ENCODE measurements around the gene JADE1.

Gene JADE1

DNA sequence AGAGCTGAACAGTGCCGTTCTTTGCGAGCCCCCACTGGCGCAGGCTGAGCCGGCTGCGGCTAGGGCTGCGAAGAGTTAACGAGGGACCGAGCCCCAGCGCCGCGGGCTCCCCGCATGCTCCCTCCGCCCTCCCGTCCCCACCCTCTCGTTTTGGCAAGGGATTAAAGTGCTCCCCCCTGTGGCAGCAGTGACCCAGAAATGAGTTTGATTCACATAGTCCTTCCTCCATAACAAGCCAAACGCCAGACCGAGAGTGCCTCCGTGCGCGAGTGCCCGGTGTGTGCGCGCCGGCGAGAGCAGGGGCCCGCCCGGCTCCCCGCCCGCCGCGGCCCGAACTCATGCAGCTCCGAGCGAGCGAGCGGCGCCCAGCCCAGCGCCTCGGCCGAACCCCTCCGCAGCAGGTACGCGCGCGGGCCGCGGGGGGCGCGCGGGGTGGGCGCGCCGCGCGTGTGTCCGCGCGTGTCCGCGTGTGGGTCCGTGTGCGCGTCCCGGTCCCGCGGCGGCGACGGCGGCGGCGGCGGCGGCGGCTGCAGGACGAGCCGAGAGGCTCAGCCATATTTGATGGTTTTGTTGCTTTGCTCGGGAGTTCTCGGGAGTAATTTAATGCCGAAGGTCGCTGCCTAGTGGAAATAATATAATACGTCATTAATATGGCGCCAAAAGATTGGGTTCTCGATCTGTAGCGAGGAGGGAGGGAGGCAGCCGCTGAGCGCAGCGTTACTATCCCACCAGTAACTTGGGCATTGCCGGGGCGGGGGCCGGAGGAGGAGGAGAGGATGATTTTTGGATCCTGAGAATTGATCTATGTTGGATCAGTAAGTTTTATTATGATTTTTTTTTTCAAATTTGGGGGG is at the start of gene JADE1:
Gene JADE1 (plus strand): TSS at position 224 of the 854 bp plus-strand sequence. CDS start 22,059 bp downstream, outside the sequence.
- DNase-seq (ENCODE audit: low read depth in 2 of 3, low spot score in 2 of 3): peak; percentile 61 to 79 (median 76)

GRCh38 chr4:128766781-128767180 is 42.7 kb upstream of the JADE1 start:
- DNase-seq (ENCODE audit: low read depth in 2 of 3, low spot score in 2 of 3): no peak

DNA sequence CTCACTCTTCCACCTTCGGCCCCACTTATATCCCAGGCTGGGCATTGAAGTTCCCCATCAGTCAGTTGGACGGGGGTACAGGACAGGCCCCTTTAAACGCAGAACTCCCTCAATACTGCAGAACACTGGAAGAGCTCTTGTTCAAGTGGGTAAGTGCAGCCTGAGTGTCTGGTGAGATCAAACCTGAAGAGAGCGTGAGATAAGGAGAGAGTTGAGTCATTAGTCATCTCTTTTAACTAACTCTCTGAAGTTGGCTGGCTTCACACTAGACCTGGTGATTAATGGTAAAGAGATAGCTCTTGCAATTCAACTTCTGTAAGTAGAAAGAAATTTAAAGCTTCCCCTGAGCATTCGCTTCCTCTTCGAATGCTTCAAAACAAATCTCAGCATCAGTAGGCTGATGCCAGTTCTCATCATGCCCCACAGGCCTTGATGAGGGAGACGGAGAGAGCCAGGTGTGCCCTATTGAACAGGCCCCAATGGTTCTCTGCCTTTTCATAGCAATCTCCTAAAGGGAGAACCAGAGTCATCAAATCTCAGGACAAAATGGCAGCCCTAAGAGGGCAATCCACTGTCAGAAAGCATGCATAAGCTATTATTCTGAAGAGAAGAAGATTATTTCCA is 41.0 kb upstream of the JADE1 start:
- DNase-seq (ENCODE audit: low read depth in 2 of 3, low spot score in 2 of 3): no peak

DNA sequence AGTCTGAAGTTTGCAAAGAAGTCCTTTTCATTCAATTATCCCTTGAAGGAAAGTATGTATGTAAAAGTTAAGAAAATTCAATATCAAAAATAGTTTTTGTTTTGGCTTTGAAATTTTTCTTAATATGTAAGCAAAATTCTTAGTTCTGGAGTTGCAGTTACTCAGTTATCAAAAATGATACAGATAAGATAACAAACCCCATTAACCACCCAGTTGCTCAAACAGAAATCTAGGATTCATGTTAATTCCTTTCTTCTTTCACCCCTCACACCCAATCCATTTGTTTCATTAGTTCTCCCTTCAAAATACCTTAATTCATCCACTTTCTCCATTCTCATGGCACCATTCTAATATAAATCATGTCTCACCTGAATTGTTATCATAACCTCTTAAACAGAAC is 40.5 kb upstream of the JADE1 start:
- DNase-seq (ENCODE audit: low read depth in 2 of 3, low spot score in 2 of 3): no peak

DNA sequence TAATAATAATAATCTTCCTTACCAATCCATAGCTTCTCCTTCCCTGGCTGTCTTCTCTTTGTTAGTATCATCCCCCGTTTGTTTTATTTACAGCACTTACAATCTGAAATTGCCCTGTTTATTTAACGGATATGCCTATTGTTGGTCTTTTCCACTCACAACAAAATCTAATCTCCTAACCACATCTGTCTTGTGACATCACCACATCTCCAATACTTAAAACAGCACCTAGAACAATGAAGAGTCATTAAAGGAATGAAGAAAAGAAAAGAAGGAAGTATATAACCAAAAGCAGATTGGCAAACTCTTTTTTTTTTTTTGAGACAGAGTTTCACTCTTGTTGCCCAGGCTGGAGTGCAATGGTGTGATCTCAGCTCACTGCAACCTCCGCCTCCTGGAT is 38.7 kb upstream of the JADE1 start:
- DNase-seq (ENCODE audit: low read depth in 2 of 3, low spot score in 2 of 3): no peak

DNA sequence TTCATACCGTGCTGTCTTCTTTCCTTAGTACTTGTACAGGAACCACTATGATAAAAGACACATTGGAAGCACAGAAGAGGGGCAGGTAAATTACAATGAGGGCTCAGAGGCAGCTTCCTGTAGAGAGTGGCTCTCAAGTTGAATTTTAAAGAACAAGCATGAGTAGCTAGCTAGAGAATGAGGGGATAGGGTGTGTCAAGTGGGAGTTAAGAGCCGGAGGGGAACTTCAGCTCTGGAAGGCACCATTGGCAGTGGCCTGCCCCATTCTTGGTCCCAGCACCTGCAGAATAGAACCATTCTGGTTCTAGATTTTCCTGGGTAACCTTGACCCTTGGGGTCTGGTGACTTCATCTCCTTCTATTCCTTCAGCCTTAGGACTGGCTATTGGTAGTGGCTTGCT is 34.0 kb upstream of the JADE1 start:
- DNase-seq (ENCODE audit: low read depth in 2 of 3, low spot score in 2 of 3): no peak

DNA sequence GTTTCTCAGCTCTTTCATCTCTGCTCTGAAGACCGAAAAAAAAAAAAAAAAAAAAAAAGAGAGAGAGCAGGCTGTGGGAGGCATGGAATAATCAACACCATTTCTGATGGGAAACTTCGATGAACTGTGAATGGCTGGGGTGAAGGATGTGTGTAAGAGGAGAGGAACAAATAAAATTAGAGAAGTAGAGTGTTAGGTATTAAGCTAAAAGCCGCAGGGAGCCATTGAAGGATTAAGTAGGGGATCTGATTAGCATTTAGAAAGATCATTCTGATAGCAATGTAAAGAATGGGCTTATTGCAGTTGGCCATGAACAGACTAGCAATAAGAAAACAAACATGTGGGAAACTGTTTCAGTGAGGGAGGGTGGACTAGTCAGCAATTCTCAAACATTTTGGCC is 33.6 kb upstream of the JADE1 start:
- no peak for DNase-seq (ENCODE audit: low read depth in 2 of 3, low spot score in 2 of 3)

DNA sequence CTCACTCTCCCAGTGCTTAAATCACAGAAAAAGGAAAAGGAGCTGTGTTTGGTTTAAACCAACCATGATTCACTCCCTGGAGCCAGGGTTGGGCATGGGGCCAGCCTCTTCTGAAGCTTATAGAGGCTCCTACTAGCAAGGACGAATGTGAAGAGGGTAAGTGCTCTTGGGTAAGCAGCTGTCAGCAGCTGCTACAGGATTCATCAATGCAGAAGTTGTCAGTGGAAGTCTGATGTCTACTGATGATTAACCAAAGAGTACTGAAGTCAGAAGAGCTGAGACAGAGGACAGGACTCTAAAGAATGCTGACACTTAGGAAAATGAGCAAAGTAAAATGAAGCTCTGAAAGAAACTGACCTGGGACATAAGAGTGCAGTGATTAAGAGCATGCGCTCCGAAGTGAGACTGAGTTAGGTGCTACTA is 32.7 kb upstream of the JADE1 start:
- DNase-seq (ENCODE audit: low read depth in 2 of 3, low spot score in 2 of 3): no peak

DNA sequence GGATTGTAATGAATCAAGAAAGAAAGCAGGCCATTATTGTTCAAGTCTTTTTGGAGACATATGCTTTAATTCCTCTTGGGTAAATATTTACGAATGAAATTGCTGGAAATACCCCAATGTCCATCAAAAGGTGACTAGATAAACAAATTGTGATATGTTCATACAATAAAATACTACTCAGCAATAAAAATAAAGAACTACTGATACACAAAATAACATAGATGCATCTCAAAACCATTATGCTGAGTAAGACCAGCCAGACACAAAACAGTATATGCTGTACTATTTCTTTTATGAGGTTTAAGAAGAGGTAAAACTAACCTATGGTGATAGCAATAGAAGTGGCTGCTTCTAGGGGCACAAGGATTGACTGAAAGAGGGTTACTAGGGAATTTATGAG is 28.8 kb upstream of the JADE1 start:
- DNase-seq (ENCODE audit: low read depth in 2 of 3, low spot score in 2 of 3): no peak

- no peak for DNase-seq (ENCODE audit: low read depth in 2 of 3, low spot score in 2 of 3)
These were observed 27.3 kb upstream of the JADE1 start for GRCh38 chr4:128782076-128782715.

DNA sequence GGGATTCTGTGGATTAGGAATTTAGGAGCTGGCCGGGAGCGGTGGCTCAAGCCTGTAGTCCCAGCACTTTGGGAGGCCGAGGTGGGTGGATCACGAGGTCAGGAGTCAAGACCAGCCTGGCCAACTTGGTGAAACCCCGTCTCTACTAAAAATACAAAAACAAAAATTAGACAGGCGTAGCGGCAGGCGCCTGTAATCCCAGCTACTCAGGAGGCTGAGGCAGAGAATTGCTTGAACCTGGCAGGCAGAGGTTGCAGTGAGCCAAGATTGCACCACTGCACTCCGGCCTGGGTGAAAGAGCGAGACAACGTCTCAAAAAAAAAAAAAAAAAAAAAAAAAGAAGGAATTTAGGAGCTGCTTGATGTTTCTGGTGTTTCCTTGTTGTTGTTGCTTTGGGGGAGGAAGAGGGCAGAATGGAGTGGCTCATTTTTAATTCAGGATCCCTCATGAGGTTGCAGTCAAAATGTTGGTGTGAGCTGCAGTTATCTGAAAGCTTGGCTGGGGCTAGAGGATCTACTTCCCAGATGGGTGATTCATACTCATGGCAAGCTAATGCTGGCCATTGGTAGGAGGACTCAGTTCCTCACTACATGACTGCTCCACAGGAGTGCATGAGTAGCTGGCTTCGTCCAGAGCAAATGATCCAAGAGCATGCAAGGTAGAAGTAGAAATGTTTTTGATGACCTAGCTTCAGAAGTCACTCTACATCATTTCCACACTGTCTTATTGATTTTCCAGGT is 26.5 kb upstream of the JADE1 start:
- no peak for DNase-seq (ENCODE audit: low read depth in 2 of 3, low spot score in 2 of 3)

DNA sequence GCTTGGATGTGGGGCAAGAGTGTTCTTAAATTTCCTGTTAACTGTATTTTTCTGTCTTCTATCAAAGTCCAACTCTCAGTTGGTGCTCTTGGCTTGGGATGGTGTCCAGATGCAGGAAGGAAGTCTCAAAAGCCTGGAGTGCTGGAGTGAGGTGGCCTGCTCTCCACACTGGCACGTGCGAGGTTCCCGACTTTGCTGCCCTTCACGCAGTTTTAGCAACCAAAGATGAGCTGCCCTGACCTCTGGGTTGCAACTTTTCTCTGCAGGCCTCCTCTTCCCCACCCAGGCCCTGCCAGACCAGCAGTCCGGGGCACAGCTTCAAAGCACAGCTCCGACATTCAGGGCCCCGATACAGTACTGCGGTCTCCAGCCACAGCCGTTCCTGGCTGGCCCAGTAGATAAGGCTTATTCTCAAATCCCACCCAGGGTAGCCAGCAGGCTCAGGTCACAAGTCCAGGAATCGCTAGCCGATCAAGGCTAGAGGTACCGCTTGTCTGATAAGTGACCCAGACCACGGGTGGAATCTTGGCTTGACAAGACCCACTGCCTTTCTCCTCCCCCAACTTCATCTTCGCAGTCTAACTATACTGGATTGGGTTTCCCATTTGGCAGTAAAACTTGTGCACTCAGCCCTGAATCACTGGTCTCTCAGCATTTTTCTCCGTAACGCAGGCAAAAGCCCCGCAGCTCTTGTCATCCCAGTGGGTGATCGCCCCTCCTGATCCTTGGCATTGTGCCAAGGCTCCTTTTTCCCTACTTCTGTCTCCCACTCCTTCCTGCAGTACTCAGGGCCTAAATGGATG is 21.8 kb upstream of the JADE1 start:
- no peak for DNase-seq (ENCODE audit: low read depth in 2 of 3, low spot score in 2 of 3)

DNA sequence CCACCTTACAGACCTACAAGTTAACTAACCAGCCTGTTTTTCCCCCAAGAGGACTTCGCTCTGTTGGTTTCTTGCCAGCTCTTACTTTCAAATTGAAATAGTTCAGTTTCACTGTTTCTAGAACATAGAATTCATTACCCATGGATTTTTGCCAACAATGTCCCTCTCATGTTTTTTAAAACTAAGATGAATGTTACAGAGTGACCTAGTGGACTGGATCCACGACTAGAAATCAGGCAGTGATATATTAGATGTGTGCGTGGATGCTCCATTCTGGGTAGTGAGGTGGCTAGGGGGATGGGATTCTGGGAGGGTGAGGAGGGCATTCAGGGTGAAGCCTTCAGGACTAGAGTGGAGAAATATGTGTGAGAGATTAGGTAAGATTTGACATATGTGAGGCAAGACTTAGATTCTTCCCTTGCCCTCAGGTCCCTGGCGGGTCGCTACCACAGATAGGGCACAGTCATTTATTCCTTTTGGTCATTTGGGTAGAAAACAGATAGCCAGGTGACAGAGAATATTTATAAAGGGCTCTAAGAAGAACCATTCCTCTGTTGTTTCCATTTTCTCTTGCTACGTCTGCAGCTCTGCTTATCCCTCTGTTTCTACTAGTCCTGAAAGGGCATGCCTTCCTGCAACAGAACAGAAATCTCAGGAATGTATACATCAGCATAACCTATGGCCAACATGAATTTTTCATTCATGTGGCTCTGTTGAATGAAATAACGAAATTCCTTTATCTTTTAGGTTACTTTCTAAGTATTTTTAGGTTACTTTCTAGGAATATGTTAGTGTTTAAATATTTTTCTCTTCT is 15.4 kb upstream of the JADE1 start:
- DNase-seq (ENCODE audit: low read depth in 2 of 3, low spot score in 2 of 3): no peak

GRCh38 chr4:128796934-128797333 is 12.6 kb upstream of the JADE1 start:
- DNase-seq (ENCODE audit: low read depth in 2 of 3, low spot score in 2 of 3): no peak

GRCh38 chr4:128800284-128800683 is 9.2 kb upstream of the JADE1 start:
- no peak for DNase-seq (ENCODE audit: low read depth in 2 of 3, low spot score in 2 of 3)

GRCh38 chr4:128800701-128801284 is 8.7 kb upstream of the JADE1 start:
- DNase-seq (ENCODE audit: low read depth in 2 of 3, low spot score in 2 of 3): no peak

DNA sequence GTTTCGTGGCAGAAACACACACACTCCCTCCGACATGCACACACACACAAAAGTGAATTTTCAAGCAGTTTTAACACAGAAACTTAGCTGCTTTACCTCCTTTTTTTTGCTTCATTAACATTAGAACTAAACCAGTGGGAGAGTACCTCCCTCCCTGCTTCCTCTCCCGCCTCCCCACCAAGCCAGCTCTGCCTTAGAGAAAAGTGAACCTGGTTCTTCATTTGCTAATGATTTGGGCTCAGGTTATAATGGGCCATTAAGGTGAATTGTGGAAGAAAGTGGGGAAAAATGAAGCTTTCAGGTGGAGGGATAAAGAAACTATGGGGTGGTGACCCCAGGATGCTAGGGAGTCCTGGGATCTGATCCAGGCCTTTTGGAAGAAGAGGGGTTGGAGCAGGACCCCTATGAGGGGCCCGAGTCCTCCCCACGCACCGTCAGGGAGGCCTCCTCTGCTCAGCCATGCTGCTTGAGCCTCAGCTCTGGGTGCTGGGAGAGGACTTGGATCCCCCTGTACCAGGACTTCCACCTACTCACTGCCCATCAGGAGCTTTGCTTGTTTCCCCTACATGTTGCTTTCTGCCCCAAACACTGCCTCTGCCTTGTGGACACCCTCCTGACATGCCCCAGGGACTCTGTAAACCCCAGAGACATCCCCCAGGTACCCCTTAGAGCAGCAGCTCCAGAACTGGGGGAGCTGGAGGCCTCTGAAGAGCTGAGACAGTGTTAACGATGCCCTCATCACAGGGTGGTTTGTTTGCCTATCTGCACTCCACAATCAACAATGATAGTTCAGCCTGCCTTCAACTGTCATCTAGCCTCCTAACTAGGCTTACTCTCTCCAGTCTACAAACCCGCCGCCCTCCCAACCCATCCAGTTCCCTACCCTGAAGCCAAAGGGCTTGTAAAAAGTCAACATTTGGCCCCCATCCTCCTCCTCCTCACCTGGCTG is 6.5 kb upstream of the JADE1 start:
- DNase-seq (ENCODE audit: low read depth in 2 of 3, low spot score in 2 of 3): no peak

DNA sequence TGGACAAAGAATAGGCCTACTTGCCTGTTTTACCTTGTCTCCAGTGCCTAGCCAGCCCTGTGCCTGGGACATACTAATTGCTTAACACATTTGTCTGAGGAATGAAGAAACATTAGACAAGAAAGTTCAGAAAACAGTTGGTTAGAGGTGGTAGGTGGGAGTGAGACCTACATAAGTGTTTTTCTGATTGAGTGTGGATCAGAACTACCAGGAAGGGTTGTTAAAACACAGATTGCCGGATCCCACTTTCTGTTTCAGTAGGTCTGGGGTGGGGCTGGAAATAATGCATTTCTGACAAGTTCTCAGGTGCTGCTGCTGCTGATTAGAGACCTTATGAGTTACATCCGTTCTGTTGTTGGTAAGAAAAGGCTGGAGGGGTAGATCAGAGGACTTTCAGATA is 5.7 kb upstream of the JADE1 start:
- DNase-seq (ENCODE audit: low read depth in 2 of 3, low spot score in 2 of 3): no peak
